ENCODE results near the gene TLCD5. TPM values are rescaled to one million over a fixed set of nuclear protein-coding genes. Genes with fewer than 3 reads are reported as not detected.
A peak's percentile ranks its signal among the peaks of the same experiment; 100 is the strongest.

TLCD5 gene
- total RNA-seq, 1 donor from 2014 or later = 7.3 TPM

GRCh38 chr11:120305286-120305685 is 19.8 kb upstream of the TLCD5 start:
- DNase-seq (no peak), ATAC-seq (ENCODE audit: poor library complexity) (no peak)
- intact Hi-C loops (cut with DNase I) = no loop called here

GRCh38 chr11:120306519-120307242 is 18.4 kb upstream of the TLCD5 start:
- ATAC-seq (ENCODE audit: poor library complexity) = no peak
- no peak for DNase-seq
- intact Hi-C loops (cut with DNase I) = no loop called here

- intact Hi-C loops (cut with DNase I) = no loop called here
- ATAC-seq (ENCODE audit: poor library complexity) (no peak), DNase-seq (no peak)
Measured at GRCh38 chr11:120307476-120307875, 17.6 kb upstream of the TLCD5 start.

- DNase-seq = no peak
- intact Hi-C loops (cut with DNase I) = no loop called here
- ATAC-seq (ENCODE audit: poor library complexity) = no peak
Measured at GRCh38 chr11:120308081-120308480, 17.0 kb upstream of the TLCD5 start.

GRCh38 chr11:120310870-120311269 is 14.2 kb upstream of the TLCD5 start:
- no peak for ATAC-seq (ENCODE audit: poor library complexity)
- intact Hi-C loops (cut with DNase I) = no loop called here
- no peak for DNase-seq

- ATAC-seq (ENCODE audit: poor library complexity) (no peak), DNase-seq (no peak)
- intact Hi-C loops (cut with DNase I) = no loop called here
Measured at GRCh38 chr11:120314861-120315260, 10.2 kb upstream of the TLCD5 start.

- intact Hi-C loops (cut with DNase I) = no loop called here
Measured at GRCh38 chr11:120316880-120317688, 8.0 kb upstream of the TLCD5 start.

GRCh38 chr11:120317689-120318480 is 7.2 kb upstream of the TLCD5 start:
- no peak for ATAC-seq (ENCODE audit: poor library complexity)
- no peak for DNase-seq
- intact Hi-C loops (cut with DNase I) = no loop called here

More at GRCh38 chr11:120316880-120317688, 8.0 kb upstream of the TLCD5 start:
- DNase-seq (peak; percentile 75), ATAC-seq (ENCODE audit: poor library complexity) (peak; percentile 87)

GRCh38 chr11:120318906-120319305 is 6.2 kb upstream of the TLCD5 start:
- intact Hi-C loops (cut with DNase I) = no loop called here
- ATAC-seq (ENCODE audit: poor library complexity) (no peak), DNase-seq (no peak)

- intact Hi-C loops (cut with DNase I) = no loop called here
- ATAC-seq (ENCODE audit: poor library complexity) = peak; percentile 30
- DNase-seq = no peak
Measured at GRCh38 chr11:120326228-120326627, 1.1 kb downstream of the TLCD5 start.

- DNase-seq (no peak), ATAC-seq (ENCODE audit: poor library complexity) (no peak)
- intact Hi-C loops (cut with DNase I) = no loop called here
Measured at GRCh38 chr11:120326845-120327281, 1.8 kb downstream of the TLCD5 start.

- ATAC-seq (ENCODE audit: poor library complexity) = no peak
Measured at GRCh38 chr11:120327311-120327710, 2.2 kb downstream of the TLCD5 start.

GRCh38 chr11:120329556-120329955 is 4.5 kb downstream of the TLCD5 start:
- ATAC-seq (ENCODE audit: poor library complexity) (no peak), DNase-seq (no peak)
- intact Hi-C loops (cut with DNase I) = no loop called here

More at GRCh38 chr11:120327311-120327710, 2.2 kb downstream of the TLCD5 start:
- intact Hi-C loops (cut with DNase I) = no loop called here
- no peak for DNase-seq

GRCh38 chr11:120330045-120330444 is 4.9 kb downstream of the TLCD5 start:
- intact Hi-C loops (cut with DNase I) = loop anchor here (10.0 kb wide), 1 partner anchor 105 kb away; no protein-coding TSS in a partner anchor
- ATAC-seq (ENCODE audit: poor library complexity) (no peak), DNase-seq (no peak)

- peak; percentile 53 for DNase-seq
- peak; percentile 19 for ATAC-seq (ENCODE audit: poor library complexity)
- intact Hi-C loops (cut with DNase I) = loop anchor here (10.0 kb wide), 1 partner anchor 103 kb away; no protein-coding TSS in a partner anchor
Measured at GRCh38 chr11:120331301-120331996, 6.3 kb downstream of the TLCD5 start.

GRCh38 chr11:120332822-120333716 is 8.0 kb downstream of the TLCD5 start:
- DNase-seq (no peak), ATAC-seq (ENCODE audit: poor library complexity) (no peak)
- intact Hi-C loops (cut with DNase I) = loop anchor here (10.0 kb wide), 1 partner anchor 102 kb away; no protein-coding TSS in a partner anchor

GRCh38 chr11:120333801-120334200 is 8.7 kb downstream of the TLCD5 start:
- no peak for DNase-seq
- ATAC-seq (ENCODE audit: poor library complexity) = no peak
- intact Hi-C loops (cut with DNase I) = loop anchor here (10.0 kb wide), 1 partner anchor 101 kb away; no protein-coding TSS in a partner anchor

Measured in Right ventricle myocardium superior (tissue), 1 donor.